ENCODE measurements around the gene ZKSCAN5. TPM values are rescaled to one million over a fixed set of nuclear protein-coding genes. Genes with fewer than 3 reads are reported as not detected.

Gene ZKSCAN5
- polyA plus RNA-seq, 3 donors, result 1.6 to 2.9 (median 2.2) TPM

- 16% methylated on average over 23 of the region's 31 CpGs for WGBS (ENCODE audit: insufficient coverage)
- H3K36me3 Mint-ChIP-seq, result peaks cover 50 to 53% of the 10 kb centered on the region in 2 donors
Observed at GRCh38 chr7:99559175-99559915, 54.9 kb downstream of the ZKSCAN5 start.

More at GRCh38 chr7:99559175-99559915, 54.9 kb downstream of the ZKSCAN5 start:
- H3K4me1 ChIP-seq (ENCODE audit: control insufficient read depth in 1 of 2, insufficient read depth in 2 of 2, low read length in 2 of 2), result peaks cover 23 to 57% of the 10 kb centered on the region in 2 donors
- Mint-ChIP-seq H3K4me1 (peaks cover 51% of the 10 kb centered on the region), H3K9me3 (no peaks in the 10 kb centered on the region), H3K4me3 (peak overlapping the region; percentile 94 to 99), H3K27me3 (ENCODE audit: low read depth in 3 of 3) (peaks cover 0 to 2% (median 0%) of the 10 kb centered on the region in 3 donors), H3K27ac (peak overlapping the region; percentile 97 to 100 (median 99))
- peak overlapping the region; percentile 94 for H2AFZ ChIP-seq (ENCODE audit: insufficient read depth, low read depth, low read length, poor library complexity, severe bottlenecking)
- peaks cover 25% of the 10 kb centered on the region for H4K20me1 ChIP-seq (ENCODE audit: insufficient read depth, low read length)
- H3K27ac ChIP-seq (ENCODE audit: low read depth in 1 of 2, low read length in 2 of 2), result peak overlapping the region; percentile 94 to 99
- H3K36me3 ChIP-seq (replicated peaks in 1 of 2; ENCODE audit: control insufficient read depth in 1 of 2, insufficient read depth in 2 of 2, low read length in 2 of 2), result peaks cover 39 to 47% of the 10 kb centered on the region in 2 donors
- no peak for DNase-seq
- peak overlapping the region; percentile 71 to 97 (median 80) for H3K4me3 ChIP-seq (replicated peaks in 1 of 3; ENCODE audit: low read depth in 2 of 3, low read length in 3 of 3)
- intact Hi-C loops (cut with micrococcal nuclease), result loop anchor here (2.0 to 5.0 kb wide), 2 partner anchors 55 to 58 kb away; partner anchors contain the start of genes ZKSCAN5 (in 2 of the 2) and ZSCAN25 (in 1 of the 2)
- no peaks in the 10 kb centered on the region for H3K27me3 ChIP-seq (ENCODE audit: control insufficient read depth in 2 of 2, insufficient read depth in 2 of 2, low read length in 2 of 2)
- H3K4me2 ChIP-seq (replicated peaks; ENCODE audit: extremely low read depth, low read length, poor library complexity, severe bottlenecking), result peak overlapping the region; percentile 92
- peak overlapping the region; percentile 96 for H3K9ac ChIP-seq (ENCODE audit: insufficient read depth, low read length, poor library complexity, severe bottlenecking)
- no peaks in the 10 kb centered on the region for H3K9me3 ChIP-seq (replicated peaks in 1 of 2; ENCODE audit: control insufficient read depth in 1 of 2, insufficient read depth in 1 of 2, low read length in 2 of 2)
- TF ChIP-seq CTCF (IDR thresholded peaks at IDR 0.05), result no peak
- peaks cover 77% of the 10 kb centered on the region for H3K79me2 ChIP-seq (ENCODE audit: insufficient read depth, low read length)

Data from CD14-positive monocyte (primary cell).